NOMO-1 treated with DMSO at 0.1 percent for 48 hours (cell line): ENCODE data around the gene GMDS.
A peak's percentile ranks its signal among the peaks of the same experiment; 100 is the strongest.

ENCODE experiments used
- DNase-seq: peaks from one replicate; lab custom pipeline; 2025; ENCODE audit not compliant: unreplicated experiment; lab: John Stamatoyannopoulos, UW

GMDS gene

GRCh38 chr6:1599469-1599868, 645.9 kb downstream of the GMDS start:
- no peak for DNase-seq

- DNase-seq: no peak
Measured at GRCh38 chr6:1598886-1599285, 646.5 kb downstream of the GMDS start.

- DNase-seq: no peak
Measured at GRCh38 chr6:1598433-1598832, 647.0 kb downstream of the GMDS start.

GRCh38 chr6:1597924-1598323, 647.5 kb downstream of the GMDS start:
- DNase-seq: no peak

GRCh38 chr6:1597121-1597744, 648.2 kb downstream of the GMDS start:
- no peak for DNase-seq

GRCh38 chr6:1596088-1596852, 649.1 kb downstream of the GMDS start:
- DNase-seq: peak; percentile 55

GRCh38 chr6:1595271-1596087, 649.9 kb downstream of the GMDS start:
- no peak for DNase-seq

- no peak for DNase-seq
Measured at GRCh38 chr6:1594445-1595200, 650.8 kb downstream of the GMDS start.

- no peak for DNase-seq
Measured at GRCh38 chr6:1593958-1594314, 651.5 kb downstream of the GMDS start.

GRCh38 chr6:1593286-1593957, 652.0 kb downstream of the GMDS start:
- DNase-seq: no peak

GRCh38 chr6:1592852-1593251, 652.6 kb downstream of the GMDS start:
- no peak for DNase-seq

- DNase-seq: no peak
Measured at GRCh38 chr6:1591926-1592325, 653.5 kb downstream of the GMDS start.

GRCh38 chr6:1591243-1591642, 654.2 kb downstream of the GMDS start:
- no peak for DNase-seq

- DNase-seq: no peak
Measured at GRCh38 chr6:1590580-1590979, 654.8 kb downstream of the GMDS start.

GRCh38 chr6:1589208-1589607, 656.2 kb downstream of the GMDS start:
- DNase-seq: no peak

- DNase-seq: no peak
Measured at GRCh38 chr6:1587977-1588376, 657.4 kb downstream of the GMDS start.

- DNase-seq: no peak
Measured at GRCh38 chr6:1587546-1587945, 657.9 kb downstream of the GMDS start.

GRCh38 chr6:1586861-1587450, 658.4 kb downstream of the GMDS start:
- no peak for DNase-seq

- DNase-seq: no peak
Measured at GRCh38 chr6:1586256-1586655, 659.1 kb downstream of the GMDS start.

GRCh38 chr6:1585669-1586049, 659.7 kb downstream of the GMDS start:
- no peak for DNase-seq
